ENCODE results near the gene CH25H.

CH25H gene

DNA sequence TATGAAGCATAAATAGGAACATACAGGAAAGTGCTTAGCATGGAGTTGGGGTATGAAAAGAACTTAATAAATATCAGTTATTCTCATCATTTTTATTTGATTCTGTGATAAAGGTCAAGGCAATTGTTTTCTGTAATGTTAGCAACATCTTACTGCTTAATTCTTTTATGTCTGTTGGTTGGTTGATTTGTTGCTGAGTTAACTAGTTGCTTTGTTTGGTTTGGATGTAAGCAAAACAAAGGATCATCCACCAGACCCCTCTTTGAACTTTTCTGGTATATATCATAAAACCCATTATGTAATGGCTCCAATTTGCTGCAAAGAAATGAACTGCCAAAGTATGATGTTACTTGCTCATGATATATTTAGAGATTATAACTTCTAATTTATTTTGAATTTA, 44.5 kb downstream of the CH25H start:
- TF ChIP-seq, protein P1, sequence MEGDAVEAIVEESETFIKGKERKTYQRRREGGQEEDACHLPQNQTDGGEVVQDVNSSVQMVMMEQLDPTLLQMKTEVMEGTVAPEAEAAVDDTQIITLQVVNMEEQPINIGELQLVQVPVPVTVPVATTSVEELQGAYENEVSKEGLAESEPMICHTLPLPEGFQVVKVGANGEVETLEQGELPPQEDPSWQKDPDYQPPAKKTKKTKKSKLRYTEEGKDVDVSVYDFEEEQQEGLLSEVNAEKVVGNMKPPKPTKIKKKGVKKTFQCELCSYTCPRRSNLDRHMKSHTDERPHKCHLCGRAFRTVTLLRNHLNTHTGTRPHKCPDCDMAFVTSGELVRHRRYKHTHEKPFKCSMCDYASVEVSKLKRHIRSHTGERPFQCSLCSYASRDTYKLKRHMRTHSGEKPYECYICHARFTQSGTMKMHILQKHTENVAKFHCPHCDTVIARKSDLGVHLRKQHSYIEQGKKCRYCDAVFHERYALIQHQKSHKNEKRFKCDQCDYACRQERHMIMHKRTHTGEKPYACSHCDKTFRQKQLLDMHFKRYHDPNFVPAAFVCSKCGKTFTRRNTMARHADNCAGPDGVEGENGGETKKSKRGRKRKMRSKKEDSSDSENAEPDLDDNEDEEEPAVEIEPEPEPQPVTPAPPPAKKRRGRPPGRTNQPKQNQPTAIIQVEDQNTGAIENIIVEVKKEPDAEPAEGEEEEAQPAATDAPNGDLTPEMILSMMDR (IDR thresholded peaks at IDR 0.05) = no peak
- no peak overlapping the region for H3K27ac ChIP-seq
- no peaks in the 10 kb centered on the region for H3K27me3 ChIP-seq (ENCODE audit: control insufficient read depth, insufficient read depth, low read length)

DNA sequence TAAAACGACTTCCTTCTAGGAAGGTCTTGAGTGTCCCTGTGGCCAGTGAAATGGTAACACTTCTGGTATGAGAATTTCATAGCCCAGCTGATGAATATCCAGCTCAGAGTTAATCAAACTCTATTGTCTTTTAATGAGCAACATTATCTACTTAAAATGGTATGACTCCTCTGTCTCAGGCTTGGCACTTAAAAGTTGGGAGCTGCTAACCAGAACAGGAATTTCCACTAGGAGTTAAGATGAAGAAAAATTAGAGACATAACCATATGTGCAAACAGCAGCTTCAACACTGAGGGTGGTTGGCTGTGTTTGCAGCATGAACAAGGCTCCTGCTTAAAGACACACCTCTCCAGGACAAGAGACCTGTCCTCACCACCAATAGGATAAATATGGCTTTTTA, 46.8 kb downstream of the CH25H start:
- no peaks in the 10 kb centered on the region for H3K9me3 ChIP-seq (ENCODE audit: control insufficient read depth, low read length)
- H3K27me3 ChIP-seq (ENCODE audit: control insufficient read depth, insufficient read depth, low read length) = no peaks in the 10 kb centered on the region
- H2AFZ ChIP-seq = no peak overlapping the region

More for the DNA sequence above, 44.5 kb downstream of the CH25H start:
- H3K4me3 ChIP-seq (ENCODE audit: low read depth, low read length) = no peak overlapping the region
- no peaks in the 10 kb centered on the region for H3K79me2 ChIP-seq
- no peaks in the 10 kb centered on the region for H3K9me3 ChIP-seq (ENCODE audit: control insufficient read depth, low read length)
- no peaks in the 10 kb centered on the region for H3K36me3 ChIP-seq (ENCODE audit: control insufficient read depth, insufficient read depth, low read length)
- no peaks in the 10 kb centered on the region for H3K4me1 ChIP-seq
- no peak overlapping the region for H3K4me2 ChIP-seq (ENCODE audit: low read length)
- H2AFZ ChIP-seq = no peak overlapping the region
- H3K9ac ChIP-seq = no peak overlapping the region

DNA sequence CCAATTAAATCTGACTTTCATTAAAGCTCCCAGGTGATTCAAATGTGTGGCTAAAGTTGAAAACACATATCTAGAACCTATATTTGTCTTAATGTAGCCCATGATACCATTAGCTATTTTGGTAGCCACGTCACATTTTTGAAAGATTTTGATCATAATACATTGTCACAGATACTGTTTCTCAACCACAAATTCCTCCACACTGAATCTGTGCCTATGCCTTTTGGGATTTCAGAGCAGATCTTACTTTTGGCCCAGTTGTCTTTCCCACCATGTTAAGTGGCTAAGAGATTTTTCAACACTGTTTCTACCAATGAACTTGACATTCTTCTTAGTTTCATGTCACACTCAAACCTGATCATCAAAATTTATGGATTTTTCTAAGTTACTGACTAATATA, 47.4 kb downstream of the CH25H start:
- no peaks in the 10 kb centered on the region for H3K4me1 ChIP-seq
- H3K4me2 ChIP-seq (ENCODE audit: low read length) = no peak overlapping the region
- H3K9me3 ChIP-seq (ENCODE audit: control insufficient read depth, low read length) = no peaks in the 10 kb centered on the region
- no peak overlapping the region for H3K27ac ChIP-seq
- no peaks in the 10 kb centered on the region for H3K27me3 ChIP-seq (ENCODE audit: control insufficient read depth, insufficient read depth, low read length)
- H3K4me3 ChIP-seq (ENCODE audit: low read depth, low read length) = no peak overlapping the region
- no peak overlapping the region for H2AFZ ChIP-seq
- H3K36me3 ChIP-seq (ENCODE audit: control insufficient read depth, insufficient read depth, low read length) = no peaks in the 10 kb centered on the region
- TF ChIP-seq, protein P1 (IDR thresholded peaks at IDR 0.05) = no peak
- no peaks in the 10 kb centered on the region for H3K79me2 ChIP-seq
- no peak overlapping the region for H3K9ac ChIP-seq

More for the DNA sequence above, 46.8 kb downstream of the CH25H start:
- H3K4me3 ChIP-seq (ENCODE audit: low read depth, low read length) = no peak overlapping the region
- H3K36me3 ChIP-seq (ENCODE audit: control insufficient read depth, insufficient read depth, low read length) = no peaks in the 10 kb centered on the region
- no peak overlapping the region for H3K9ac ChIP-seq
- H3K27ac ChIP-seq = no peak overlapping the region
- H3K4me2 ChIP-seq (ENCODE audit: low read length) = no peak overlapping the region
- TF ChIP-seq, protein P1 (IDR thresholded peaks at IDR 0.05) = no peak
- no peaks in the 10 kb centered on the region for H3K79me2 ChIP-seq
- no peaks in the 10 kb centered on the region for H3K4me1 ChIP-seq

DNA sequence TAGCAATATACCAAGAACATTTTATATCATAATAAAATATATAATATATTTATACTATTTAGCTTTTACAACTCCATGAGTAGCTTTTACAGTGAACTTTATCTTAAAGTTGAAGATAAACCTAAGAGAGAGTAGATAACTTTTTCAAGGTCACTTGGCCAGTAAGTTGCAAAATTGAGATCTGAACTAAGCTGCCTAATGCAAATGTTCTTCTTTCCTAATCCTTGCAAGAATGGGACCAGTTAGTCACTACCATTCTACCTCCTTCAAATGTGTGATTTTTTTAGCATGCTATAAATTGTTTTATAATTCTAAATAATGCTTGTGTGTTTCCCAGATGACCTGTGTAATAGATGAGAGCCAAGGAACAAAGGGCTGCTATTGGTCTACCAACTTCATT, 47.8 kb downstream of the CH25H start:
- no peaks in the 10 kb centered on the region for H3K36me3 ChIP-seq (ENCODE audit: control insufficient read depth, insufficient read depth, low read length)

DNA sequence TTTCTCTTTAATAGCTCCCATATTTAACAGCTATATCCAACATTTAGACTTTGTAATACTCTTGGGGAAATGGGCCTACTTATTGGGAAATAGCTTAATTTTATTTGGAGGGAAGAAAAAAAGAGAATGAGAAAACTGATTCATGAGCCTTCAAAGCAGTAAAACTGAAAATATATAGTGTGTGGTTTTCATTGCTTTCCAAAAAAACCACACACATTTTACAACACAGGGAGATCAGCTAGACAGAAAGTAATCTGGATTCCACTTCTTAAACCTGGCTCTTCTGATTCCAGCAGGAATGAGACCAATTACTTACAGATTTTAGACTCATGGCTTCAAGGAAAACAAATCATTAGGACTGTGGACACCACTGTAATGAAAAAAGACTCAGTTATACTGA, 48.7 kb downstream of the CH25H start:
- no peaks in the 10 kb centered on the region for H3K9me3 ChIP-seq (ENCODE audit: control insufficient read depth, low read length)
- no peak overlapping the region for H3K27ac ChIP-seq
- TF ChIP-seq, protein P1 (IDR thresholded peaks at IDR 0.05) = no peak
- no peak overlapping the region for H2AFZ ChIP-seq
- H3K4me2 ChIP-seq (ENCODE audit: low read length) = no peak overlapping the region
- no peak overlapping the region for H3K4me3 ChIP-seq (ENCODE audit: low read depth, low read length)
- H3K27me3 ChIP-seq (ENCODE audit: control insufficient read depth, insufficient read depth, low read length) = no peaks in the 10 kb centered on the region
- H3K4me1 ChIP-seq = no peaks in the 10 kb centered on the region
- no peaks in the 10 kb centered on the region for H3K36me3 ChIP-seq (ENCODE audit: control insufficient read depth, insufficient read depth, low read length)
- H3K9ac ChIP-seq = no peak overlapping the region
- no peaks in the 10 kb centered on the region for H3K79me2 ChIP-seq

More for the DNA sequence above, 47.8 kb downstream of the CH25H start:
- TF ChIP-seq, protein P1 (IDR thresholded peaks at IDR 0.05) = no peak
- H3K4me1 ChIP-seq = no peaks in the 10 kb centered on the region
- no peak overlapping the region for H3K4me2 ChIP-seq (ENCODE audit: low read length)
- H3K9me3 ChIP-seq (ENCODE audit: control insufficient read depth, low read length) = no peaks in the 10 kb centered on the region
- H3K79me2 ChIP-seq = no peaks in the 10 kb centered on the region
- no peak overlapping the region for H3K4me3 ChIP-seq (ENCODE audit: low read depth, low read length)
- no peak overlapping the region for H3K27ac ChIP-seq
- H2AFZ ChIP-seq = no peak overlapping the region
- no peaks in the 10 kb centered on the region for H3K27me3 ChIP-seq (ENCODE audit: control insufficient read depth, insufficient read depth, low read length)
- no peak overlapping the region for H3K9ac ChIP-seq

Measured in parathyroid adenoma (tissue), 2 donors.